GM19372 (cell line): ENCODE measurements around the gene VPS35L.

Experiments used
- ATAC-seq: cut with Tn5 transposase; IDR thresholded peaks from one replicate; pipeline ENCODE4 v1.9.1; 2021; ENCODE audit warnings: mild to moderate bottlenecking, low read depth, moderate library complexity; ENCODE audit not compliant: unreplicated experiment

The VPS35L gene

DNA sequence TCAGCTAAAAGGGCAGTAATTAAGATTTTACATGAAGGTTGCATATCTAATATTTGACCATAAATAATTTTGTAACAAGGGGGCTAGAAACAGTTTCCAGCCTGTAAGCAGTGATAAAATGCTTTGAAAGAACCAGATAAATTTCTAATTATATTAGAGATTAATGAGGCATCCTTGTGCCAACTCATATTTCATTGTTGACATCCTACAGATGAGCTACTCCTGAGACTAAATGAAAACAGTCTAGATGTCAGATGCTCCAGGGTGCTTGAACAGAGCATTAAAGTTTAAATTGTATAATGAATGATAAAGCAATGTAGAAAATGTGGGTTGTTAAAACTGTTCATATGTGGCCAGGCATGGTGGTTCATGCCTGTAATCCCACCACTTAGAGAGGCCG, 185.9 kb downstream of the VPS35L start:
- no peak for ATAC-seq

DNA sequence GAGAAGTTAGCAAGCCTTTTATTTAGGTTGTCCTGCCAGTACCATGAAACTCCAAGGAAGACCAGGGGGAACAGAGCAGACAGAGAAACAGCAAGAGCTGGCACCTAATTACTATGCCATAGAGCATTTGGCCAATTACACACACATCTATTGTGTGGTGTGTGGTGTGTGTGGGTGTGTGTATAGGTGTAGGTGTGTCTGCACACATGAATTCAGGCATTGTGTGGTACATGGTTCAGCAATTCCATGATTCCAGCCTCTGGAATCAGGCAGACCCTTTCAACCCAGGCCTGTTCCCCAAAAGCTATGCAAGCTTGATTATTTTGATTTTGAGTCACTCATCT, 188.3 kb downstream of the VPS35L start:
- ATAC-seq, result no peak

DNA sequence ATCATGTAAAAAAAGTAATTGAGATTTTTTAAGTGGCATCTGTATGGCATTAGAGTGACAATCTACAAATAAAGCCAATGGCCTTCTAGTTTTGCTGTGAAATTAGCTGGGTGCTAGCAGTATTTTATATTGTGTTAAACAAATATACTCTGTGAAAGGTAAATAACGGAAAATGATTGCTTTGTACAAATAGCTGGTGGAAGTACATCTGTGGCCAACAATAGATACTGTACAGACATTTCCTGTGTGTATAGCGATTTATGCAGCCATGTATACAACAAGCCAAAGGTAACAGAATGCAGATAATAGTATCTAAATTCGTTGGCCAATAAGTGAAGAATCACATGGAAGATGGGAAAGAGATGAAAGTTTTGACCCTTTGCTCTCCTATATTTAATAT, 189.2 kb downstream of the VPS35L start:
- ATAC-seq, result no peak

DNA sequence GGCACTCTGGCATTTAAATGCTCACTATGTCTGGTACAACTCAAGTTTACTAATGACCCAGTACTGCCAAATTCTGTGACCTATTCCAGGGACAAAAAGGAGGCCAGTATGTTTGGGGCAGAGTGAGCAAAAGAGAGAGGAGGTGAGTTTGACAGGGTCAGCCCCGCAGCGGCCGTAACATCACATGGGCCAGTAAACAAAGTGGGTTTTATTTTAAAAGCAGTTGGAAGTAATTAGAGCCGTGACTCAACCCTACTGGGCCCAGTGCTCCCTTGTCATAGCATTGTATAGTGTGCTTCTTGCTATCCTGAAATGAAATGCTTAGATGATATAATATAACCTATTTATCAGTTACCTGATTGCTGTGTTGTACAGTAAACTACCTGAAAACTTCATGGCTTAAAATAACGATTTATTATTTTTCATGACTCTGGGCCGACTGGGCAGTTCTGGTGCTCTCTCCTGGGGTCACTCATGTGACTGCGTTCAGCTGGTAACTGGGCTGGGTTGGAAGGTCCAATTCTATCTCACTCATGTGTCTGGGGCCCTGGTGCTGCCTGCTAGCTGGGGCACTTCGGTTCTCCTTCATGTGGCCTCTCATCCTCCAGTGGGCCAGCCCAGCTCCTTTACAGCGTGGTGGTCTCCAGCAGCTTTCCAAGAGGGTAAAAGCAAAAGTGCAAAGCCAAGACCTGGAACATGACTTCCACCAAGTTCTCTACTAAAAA, 189.9 kb downstream of the VPS35L start:
- ATAC-seq, result no peak

DNA sequence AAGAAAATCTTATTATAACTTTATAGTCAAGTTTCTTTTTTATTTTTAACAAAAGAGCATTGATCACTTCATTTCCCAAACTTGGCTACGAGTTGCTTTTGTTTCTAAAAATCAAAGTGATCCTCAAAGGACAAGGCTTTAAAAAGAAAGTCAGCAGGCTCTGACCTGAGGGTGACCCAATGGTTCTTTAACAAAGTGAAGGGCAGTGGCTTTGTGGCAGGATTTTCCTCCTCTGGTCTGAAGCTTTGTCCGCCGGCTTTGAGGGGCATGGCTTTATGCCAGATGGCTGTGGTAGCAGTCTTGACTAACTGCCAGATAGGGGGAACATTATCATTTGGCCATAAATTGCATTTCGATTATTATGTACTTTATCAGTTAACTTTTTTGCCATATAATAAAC, 191.1 kb downstream of the VPS35L start:
- ATAC-seq, result no peak

DNA sequence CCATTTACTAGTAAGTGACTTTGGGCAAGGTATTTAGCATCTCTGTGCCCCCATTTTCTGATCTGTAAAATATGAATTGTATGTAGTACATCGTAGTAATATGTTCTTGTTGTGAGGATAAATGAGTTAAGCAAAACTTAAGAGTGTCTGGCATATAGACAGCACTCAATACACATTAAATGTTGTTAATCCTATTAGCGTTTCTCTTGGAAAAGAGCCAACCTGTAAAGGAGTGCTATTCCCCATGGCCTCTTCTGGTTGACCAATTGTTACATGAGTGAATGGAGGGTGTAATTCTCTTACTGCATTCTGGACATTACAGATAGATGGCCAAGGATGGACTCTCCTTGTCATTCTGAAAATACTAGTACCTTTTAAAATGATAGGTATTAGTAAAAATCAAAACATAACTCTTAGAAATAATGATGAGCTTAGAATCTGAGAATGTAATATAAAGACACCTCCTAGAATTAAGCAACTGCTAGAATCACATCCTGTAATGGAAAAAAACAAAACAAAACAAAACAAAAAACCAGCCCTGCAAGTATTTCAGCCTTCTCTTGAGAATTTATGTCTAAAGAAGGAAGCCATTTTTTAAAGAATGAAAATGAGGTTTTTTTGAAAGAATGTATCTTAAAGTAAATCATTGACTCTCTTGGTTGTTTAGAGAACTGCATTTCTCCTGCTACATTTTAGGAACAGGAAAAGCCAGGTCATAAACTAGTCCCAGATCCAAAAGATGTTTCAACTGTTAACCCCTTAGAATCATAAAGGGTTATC, 193.1 kb downstream of the VPS35L start:
- ATAC-seq, result no peak

- no peak for ATAC-seq
These were observed 194.1 kb downstream of the VPS35L start for GRCh38 chr16:19749571-19750080.
